KMS-11 (cell line): ENCODE measurements around the gene YKT6.

Source experiments
- H2AFZ ChIP-seq: fragments of 200-600 bp; sonication (generic); 2 replicates; pipeline ENCODE4 v1.6.1; 2016; ENCODE audit warnings: antibody characterized with exemption, mixed run types, low read depth
- H3K27ac ChIP-seq: fragments of 200-600 bp; sonication (generic); 2 replicates; pipeline ENCODE4 v1.6.1; 2016; ENCODE audit warnings: mild to moderate bottlenecking, mixed run types
- H3K27me3 ChIP-seq: fragments of 200-600 bp; sonication (generic); 2 replicates; pipeline ENCODE4 v1.6.1; 2017; ENCODE audit warnings: mild to moderate bottlenecking, low read depth, mixed run types, moderate library complexity; ENCODE audit not compliant: insufficient read depth
- H3K36me3 ChIP-seq: fragments of 200-600 bp; sonication (generic); 2 replicates; pipeline ENCODE4 v1.6.1; 2017; ENCODE audit warnings: mild to moderate bottlenecking, mixed run types; ENCODE audit not compliant: insufficient read depth
- H3K4me1 ChIP-seq: fragments of 200-600 bp; sonication (generic); 2 replicates; pipeline ENCODE4 v1.6.1; 2016; ENCODE audit warnings: mild to moderate bottlenecking, low read depth, mixed run types; ENCODE audit not compliant: poor library complexity, severe bottlenecking
- H3K4me2 ChIP-seq: fragments of 200-600 bp; sonication (generic); 2 replicates; pipeline ENCODE4 v1.7.0; 2016; ENCODE audit warnings: mild to moderate bottlenecking, mixed run types
- H3K4me3 ChIP-seq: fragments of 200-600 bp; sonication (generic); IDR thresholded peaks from 2 replicates; pipeline ENCODE4 v1.6.1; 2017; ENCODE audit warnings: low read depth, low read length, mixed read lengths; ENCODE audit not compliant: insufficient read depth
- H3K79me2 ChIP-seq: fragments of 200-600 bp; sonication (generic); 2 replicates; pipeline ENCODE4 v1.6.1; 2016; ENCODE audit warnings: low read depth, mixed run types; ENCODE audit not compliant: insufficient read depth
- H3K9ac ChIP-seq: fragments of 200-600 bp; sonication (generic); 2 replicates; pipeline ENCODE4 v1.6.1; 2016; ENCODE audit warnings: mild to moderate bottlenecking, mixed run types
- H4K20me1 ChIP-seq: fragments of 200-600 bp; sonication (generic); 2 replicates; pipeline ENCODE4 v1.6.1; 2016; ENCODE audit warnings: mild to moderate bottlenecking, mixed run types; ENCODE audit not compliant: insufficient read depth
- CTCF ChIP-seq: fragments of 200-600 bp; sonication (generic); conservative IDR thresholded peaks from 2 replicates; pipeline ENCODE4 v1.6.1; 2017; ENCODE audit warnings: low read depth, mild to moderate bottlenecking, antibody characterized with exemption, low read length, moderate library complexity, mixed read lengths

The YKT6 gene

GRCh38 chr7:44158096-44158872, 42.5 kb upstream of the YKT6 start:
- no peaks in the 10 kb centered on the region for H3K27me3 ChIP-seq
- no peak overlapping the region for H3K9ac ChIP-seq
- H3K4me2 ChIP-seq: no peak overlapping the region
- H3K4me3 ChIP-seq: no peak overlapping the region
- no peak overlapping the region for H2AFZ ChIP-seq
- no peaks in the 10 kb centered on the region for H3K4me1 ChIP-seq
- H3K36me3 ChIP-seq: no peaks in the 10 kb centered on the region
- no peak for TF ChIP-seq CTCF
- H3K79me2 ChIP-seq: no peaks in the 10 kb centered on the region
- no peaks in the 10 kb centered on the region for H4K20me1 ChIP-seq
- no peak overlapping the region for H3K27ac ChIP-seq

- no peaks in the 10 kb centered on the region for H3K36me3 ChIP-seq
- H3K79me2 ChIP-seq: no peaks in the 10 kb centered on the region
- TF ChIP-seq CTCF: no peak
- H3K4me3 ChIP-seq: no peak overlapping the region
- H3K9ac ChIP-seq: no peak overlapping the region
- no peak overlapping the region for H3K4me2 ChIP-seq
- H2AFZ ChIP-seq: no peak overlapping the region
- no peaks in the 10 kb centered on the region for H3K27me3 ChIP-seq
- H3K4me1 ChIP-seq: no peaks in the 10 kb centered on the region
- no peak overlapping the region for H3K27ac ChIP-seq
- no peaks in the 10 kb centered on the region for H4K20me1 ChIP-seq
Measured at GRCh38 chr7:44158873-44159631, 41.7 kb upstream of the YKT6 start.

DNA sequence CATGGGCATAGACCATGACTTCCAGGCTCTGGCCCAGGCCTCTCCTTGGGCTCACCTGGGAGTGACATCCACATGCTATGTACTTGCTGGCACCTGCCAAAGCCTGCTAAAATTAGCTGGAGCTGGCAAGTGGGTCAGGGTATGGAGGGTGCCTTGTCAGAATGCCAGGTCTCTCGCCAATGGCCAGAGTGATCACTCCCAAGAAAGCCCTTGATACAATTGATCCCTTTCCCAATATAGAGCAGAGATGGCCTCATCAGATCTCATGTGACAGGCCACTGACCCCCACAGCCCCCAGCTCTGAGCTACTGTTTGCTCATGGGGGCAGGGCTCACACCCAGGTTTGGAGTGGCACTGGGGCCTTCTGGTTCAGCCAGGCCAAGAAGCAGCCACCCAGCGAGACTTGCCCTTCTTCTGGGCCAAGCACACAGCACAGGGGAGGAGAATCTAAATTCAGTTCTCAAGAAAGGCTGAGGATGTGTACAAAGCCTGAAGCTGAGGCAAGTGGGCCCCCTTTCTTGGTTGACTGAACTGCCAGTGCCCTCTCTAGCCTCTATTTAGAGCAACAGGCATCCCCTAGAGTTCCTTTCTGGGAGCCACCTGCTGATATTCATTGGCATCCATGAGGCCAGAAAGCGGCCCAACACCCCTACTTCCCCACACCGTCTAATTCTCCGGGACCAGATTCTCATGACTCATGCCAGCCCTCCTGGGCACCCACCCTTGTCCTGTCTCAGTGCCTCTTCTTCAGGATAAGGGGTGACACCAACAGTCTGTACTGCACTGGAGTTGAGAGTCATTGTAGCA, 40.8 kb upstream of the YKT6 start:
- Histone ChIP-seq H2AFZ (no peak overlapping the region), H3K27me3 (no peaks in the 10 kb centered on the region), H3K79me2 (no peaks in the 10 kb centered on the region), H3K36me3 (no peaks in the 10 kb centered on the region), H4K20me1 (no peaks in the 10 kb centered on the region), H3K4me2 (no peak overlapping the region), H3K4me3 (no peak overlapping the region), H3K27ac (no peak overlapping the region), H3K4me1 (no peaks in the 10 kb centered on the region), H3K9ac (no peak overlapping the region)
- no peak for TF ChIP-seq CTCF

- no peaks in the 10 kb centered on the region for H3K36me3 ChIP-seq
- H3K4me1 ChIP-seq: no peaks in the 10 kb centered on the region
- H3K4me2 ChIP-seq: no peak overlapping the region
- no peak for TF ChIP-seq CTCF
- H3K27ac ChIP-seq: no peak overlapping the region
- no peak overlapping the region for H3K9ac ChIP-seq
- H3K27me3 ChIP-seq: no peaks in the 10 kb centered on the region
- H3K79me2 ChIP-seq: no peaks in the 10 kb centered on the region
- H4K20me1 ChIP-seq: no peaks in the 10 kb centered on the region
- no peak overlapping the region for H2AFZ ChIP-seq
- no peak overlapping the region for H3K4me3 ChIP-seq
Measured at GRCh38 chr7:44161371-44161770, 39.4 kb upstream of the YKT6 start.
